B cell (primary cell): ENCODE results near the gene SMAD2. TPM values are rescaled to one million over a fixed set of nuclear protein-coding genes. Genes with fewer than 3 reads are reported as not detected.

Experiments
- ATAC-seq: fragments of 200-7000 bp; cut with Tn5 transposase; one replicate; pipeline ENCODE4 v1.10.0; 2021; ENCODE audit warnings: low read depth, mild to moderate bottlenecking, moderate number of reproducible peaks, moderate library complexity
- CTCF ChIA-PET: fragments of 350-600 bp; sonication (Branson Sonifier 250); formaldehyde crosslinking; loops from one replicate; lab custom pipeline; 2021; ENCODE audit warnings: antibody characterized with exemption, inconsistent platforms; lab: Charles Lee
- POLR2A ChIA-PET: fragments of 350-600 bp; sonication (Branson Sonifier 250); formaldehyde crosslinking; loops from one replicate; lab custom pipeline; 2021; ENCODE audit warnings: antibody characterized with exemption; lab: Charles Lee
- DNase-seq: peaks from one replicate; pipeline ENCODE4 v3.0.0; 2013
- H2AFZ ChIP-seq: 2 replicates; pipeline ENCODE4 v1.6.1; 2012; ENCODE audit warnings: mild to moderate bottlenecking, low read depth, low read length; ENCODE audit not compliant: insufficient read depth, poor library complexity, severe bottlenecking
- H3K27ac ChIP-seq, 2 donors: 1 replicate in 1 of 2; 2 replicates in 1 of 2; pipeline ENCODE4 v1.5.1; 2012 to 2013; ENCODE audit warnings: low read length in 2 of 2, mild to moderate bottlenecking in 2 of 2, moderate library complexity in 1 of 2
- H3K27me3 ChIP-seq, 4 experiments: fragments of 200-600 bp in 1 of 4; sonication (generic) in 1 of 4; replicated peaks in 1 of 4; 1 replicate in 2 of 4; 2 replicates in 2 of 4; pipeline versions ENCODE4 v1.6.1 to v1.7.0; 2013 to 2016; ENCODE audit warnings: low read length in 3 of 4, mild to moderate bottlenecking in 2 of 4, mixed read lengths in 1 of 4, moderate library complexity in 1 of 4; ENCODE audit not compliant: insufficient read depth in 4 of 4, control insufficient read depth in 3 of 4; ENCODE audit errors: control extremely low read depth in 1 of 4
- H3K36me3 ChIP-seq, 2 experiments: replicated peaks in 1 of 2; 1 replicate in 1 of 2; 2 replicates in 1 of 2; pipeline versions ENCODE4 v1.6.1 to v1.7.1; 2013; ENCODE audit warnings: low read length in 1 of 2; ENCODE audit not compliant: insufficient read depth in 2 of 2, control insufficient read depth in 1 of 2; ENCODE audit errors: control extremely low read depth in 1 of 2, extremely low read depth in 1 of 2
- H3K4me1 ChIP-seq, 2 donors: fragments of 200-600 bp in 1 of 2; sonication (generic) in 1 of 2; 1 replicate in 1 of 2; 2 replicates in 1 of 2; pipeline versions ENCODE4 v1.5.1 to v1.6.1; 2013 to 2017; ENCODE audit warnings: low read length in 2 of 2; ENCODE audit not compliant: control insufficient read depth in 2 of 2, insufficient read depth in 2 of 2
- H3K4me2 ChIP-seq: replicated peaks from 2 replicates; pipeline ENCODE3; 2012; ENCODE audit warnings: mild to moderate bottlenecking, low read depth, low read length; ENCODE audit not compliant: poor library complexity, severe bottlenecking
- H3K4me3 ChIP-seq, 5 experiments: fragments of 200-600 bp in 1 of 5; sonication (generic) in 1 of 5; 1 replicate in 3 of 5; 2 replicates in 2 of 5; pipeline versions ENCODE4 v1.5.1 to v1.7.0; 2011 to 2016; ENCODE audit warnings: low read length in 4 of 5, mild to moderate bottlenecking in 4 of 5, low read depth in 2 of 5, control low read depth in 1 of 5, moderate library complexity in 1 of 5; ENCODE audit not compliant: insufficient read depth in 1 of 5; ENCODE audit errors: control extremely low read depth in 1 of 5, extremely low read depth in 1 of 5
- H3K79me2 ChIP-seq: fragments of 200-600 bp; sonication (generic); one replicate; pipeline ENCODE4 v1.6.0; 2016; ENCODE audit warnings: low read length; ENCODE audit not compliant: control insufficient read depth, insufficient read depth
- H3K9ac ChIP-seq: fragments of 200-600 bp; sonication (generic); 2 replicates; pipeline ENCODE4 v1.6.1; 2017; ENCODE audit warnings: mild to moderate bottlenecking, low read length, moderate library complexity
- H3K9me3 ChIP-seq, 3 donors: one replicate each; pipeline versions ENCODE4 v1.6.1 to v1.7.1; 2013; ENCODE audit warnings: low read length in 2 of 3; ENCODE audit not compliant: control insufficient read depth in 2 of 3, insufficient read depth in 1 of 3; ENCODE audit errors: control extremely low read depth in 1 of 3
- H4K20me1 ChIP-seq: 2 replicates; pipeline ENCODE4 v1.6.0; 2012; ENCODE audit warnings: mild to moderate bottlenecking, low read length; ENCODE audit not compliant: insufficient read depth, control insufficient read depth, poor library complexity, severe bottlenecking
- H3K27ac Mint-ChIP-seq: one replicate; pipeline ENCODE4 v1.8.0; 2021; ENCODE audit warnings: mixed read lengths
- H3K27me3 Mint-ChIP-seq: one replicate; pipeline ENCODE4 v1.8.0; 2021; ENCODE audit warnings: mixed read lengths
- H3K4me1 Mint-ChIP-seq: one replicate; pipeline ENCODE4 v1.8.0; 2021; ENCODE audit warnings: mixed read lengths
- H3K4me3 Mint-ChIP-seq: one replicate; pipeline ENCODE4 v1.8.0; 2021; ENCODE audit warnings: mixed read lengths
- H3K9me3 Mint-ChIP-seq: one replicate; pipeline ENCODE4 v1.8.0; 2022; ENCODE audit warnings: mixed read lengths; ENCODE audit not compliant: insufficient read depth
- CTCF ChIP-seq: fragments of 200-600 bp; IDR thresholded peaks from one replicate; pipeline ENCODE4 v1.8.0; 2022; ENCODE audit warnings: antibody characterized with exemption, mild to moderate bottlenecking
- EZH2 ChIP-seq: IDR thresholded peaks from 2 replicates; pipeline ENCODE4 v1.6.1; 2012; ENCODE audit warnings: borderline replicate concordance, low read depth, mild to moderate bottlenecking, moderate library complexity, low read length; ENCODE audit not compliant: insufficient read depth, poor library complexity, severe bottlenecking
- WGBS: methylation state at CpG from one replicate; pipeline ENCODE4 v1.1.5; 2013; ENCODE audit warnings: missing lambda C conversion rate; ENCODE audit not compliant: insufficient coverage; 5-methylcytosine and 5-hydroxymethylcytosine counted together
- intact Hi-C: fragments of 100-400 bp; cut with micrococcal nuclease; formaldehyde crosslinking; loops from one replicate; pipeline ENCODE4 v1.10.0; 2022
- polyA plus RNA-seq: library from polyadenylated mRNA; depleted of rRNA; stranded (reverse); fragments of >200 nt; gene quantifications from 2 replicates; pipeline ENCODE4 v1.2.3, GENCODE V29; 2012
- total RNA-seq, 2 donors: library from RNA; stranded (reverse); fragments of 120-200 nt in 1 of 2; gene quantifications; 1 replicate in 1 of 2; 2 replicates in 1 of 2; pipeline versions ENCODE4 v1.2.3 to v1.2.4, GENCODE V29; 2013 to 2022

SMAD2 gene
- total and polyA plus RNA-seq, 2 donors (not counting 1 experiment from before 2014, with no cell fraction given), result 23.4 to 139 TPM

GRCh38 chr18:47799376-47799775, 131.1 kb downstream of the SMAD2 start:
- TF ChIP-seq CTCF (no peak), EZH2 (no peak)
- Histone ChIP-seq H3K4me1 (no peaks in the 10 kb centered on the region), H3K4me3 (no peak overlapping the region), H3K9ac (no peak overlapping the region), H3K79me2 (no peaks in the 10 kb centered on the region), H3K27me3 (peaks cover 0 to 10% (median 2%) of the 10 kb centered on the region in 4 experiments), H4K20me1 (no peaks in the 10 kb centered on the region), H3K27ac (no peak overlapping the region), H3K4me2 (no peak overlapping the region), H2AFZ (no peak overlapping the region), H3K36me3 (no peaks in the 10 kb centered on the region), H3K9me3 (peaks cover 0 to 2% (median 0%) of the 10 kb centered on the region in 3 donors)
- ATAC-seq, result no peak
- DNase-seq, result no peak
- Mint-ChIP-seq H3K27ac (no peak overlapping the region), H3K9me3 (no peaks in the 10 kb centered on the region), H3K4me3 (no peak overlapping the region), H3K27me3 (peaks cover 31% of the 10 kb centered on the region), H3K4me1 (no peaks in the 10 kb centered on the region)
- WGBS, result 91% methylated on average over 6 of the region's 13 CpGs
- intact Hi-C loops, result no loop called here
- ChIA-PET CTCF (no interaction called here), POLR2A (no interaction called here)

- H3K27ac Mint-ChIP-seq, result no peak overlapping the region
Measured at GRCh38 chr18:47798366-47798765, 132.1 kb downstream of the SMAD2 start.

More at GRCh38 chr18:47798366-47798765, 132.1 kb downstream of the SMAD2 start:
- no peaks in the 10 kb centered on the region for H4K20me1 ChIP-seq
- no peak for ATAC-seq
- WGBS, result 95% methylated on average over 9 of the region's 11 CpGs
- H3K4me3 ChIP-seq, result no peak overlapping the region
- H3K27ac ChIP-seq, result no peak overlapping the region
- no peaks in the 10 kb centered on the region for H3K36me3 ChIP-seq
- peaks cover 0 to 10% (median 2%) of the 10 kb centered on the region in 4 experiments for H3K27me3 ChIP-seq
- H3K79me2 ChIP-seq, result no peaks in the 10 kb centered on the region
- DNase-seq, result no peak
- TF ChIP-seq EZH2 (no peak), CTCF (no peak)
- ChIA-PET POLR2A (no interaction called here), CTCF (no interaction called here)
- no peak overlapping the region for H3K4me2 ChIP-seq
- Mint-ChIP-seq H3K4me1 (no peaks in the 10 kb centered on the region), H3K27me3 (peaks cover 30% of the 10 kb centered on the region), H3K4me3 (no peak overlapping the region), H3K9me3 (no peaks in the 10 kb centered on the region)
- intact Hi-C loops, result no loop called here
- H3K9ac ChIP-seq, result no peak overlapping the region
- H3K9me3 ChIP-seq, result peaks cover 0 to 2% (median 0%) of the 10 kb centered on the region in 3 donors
- no peak overlapping the region for H2AFZ ChIP-seq
- no peaks in the 10 kb centered on the region for H3K4me1 ChIP-seq
